SK-N-SH treated with all-trans-retinoic acid at 6 μM for 48 hours (cell line): Measurements from ENCODE around the gene MYBPC3.

Experiments
- BACH2 ChIP-seq: fragments of 250-450 bp; sonication (Bioruptor Pico); IDR thresholded peaks from 2 replicates; pipeline ENCODE4 v1.9.0; 2021; ENCODE audit warnings: mild to moderate bottlenecking, borderline replicate concordance
- ESRRG ChIP-seq: fragments of 250-450 bp; sonication (Bioruptor Pico); IDR thresholded peaks from 2 replicates; pipeline ENCODE4 v1.6.1; 2021; ENCODE audit warnings: mild to moderate bottlenecking
- PPARA ChIP-seq: fragments of 250-450 bp; sonication (Bioruptor Pico); IDR thresholded peaks from 2 replicates; pipeline ENCODE4 v1.5.0; 2020; ENCODE audit warnings: mild to moderate bottlenecking, borderline replicate concordance
- RARB ChIP-seq: fragments of 250-450 bp; sonication (Bioruptor Pico); IDR thresholded peaks from 2 replicates; pipeline ENCODE4 v1.8.0; 2021; ENCODE audit warnings: mild to moderate bottlenecking, moderate library complexity
- SNAI2 ChIP-seq: fragments of 250-450 bp; sonication (Bioruptor Pico); IDR thresholded peaks from 2 replicates; pipeline ENCODE4 v1.5.0; 2020; ENCODE audit warnings: mild to moderate bottlenecking, moderate library complexity
- TCF4 ChIP-seq: fragments of 250-450 bp; sonication (Bioruptor Pico); IDR thresholded peaks from 2 replicates; pipeline ENCODE4 v1.8.0; 2021; ENCODE audit warnings: mild to moderate bottlenecking, moderate library complexity, borderline replicate concordance
- TOX ChIP-seq: fragments of 250-450 bp; sonication (Bioruptor Pico); IDR thresholded peaks from 2 replicates; pipeline ENCODE4 v1.8.0; 2021; ENCODE audit warnings: mild to moderate bottlenecking, moderate library complexity, borderline replicate concordance
- ZC3H10 ChIP-seq: fragments of 250-450 bp; sonication (Bioruptor Pico); IDR thresholded peaks from 2 replicates; pipeline ENCODE4 v1.5.1; 2021; ENCODE audit warnings: mild to moderate bottlenecking, moderate library complexity
- ZFP30 ChIP-seq: fragments of 450-650 bp; formaldehyde crosslinking; IDR thresholded peaks from 2 replicates; pipeline ENCODE4 v1.5.0; 2022; ENCODE audit warnings: mild to moderate bottlenecking, moderate library complexity
- ZNF565 ChIP-seq: fragments of 450-650 bp; formaldehyde crosslinking; conservative IDR thresholded peaks from 2 replicates; pipeline ENCODE4 v1.5.0; 2020; ENCODE audit warnings: low read depth, mild to moderate bottlenecking, moderate library complexity
- TF ChIP-seq, protein P1 (sequence below): fragments of 250-450 bp; sonication (Bioruptor Pico); IDR thresholded peaks from 2 replicates; pipeline ENCODE4 v1.8.0; 2020; ENCODE audit warnings: mild to moderate bottlenecking, moderate library complexity, borderline replicate concordance
- TF ChIP-seq, protein P2 (sequence below): fragments of 250-450 bp; sonication (Bioruptor Pico); IDR thresholded peaks from 2 replicates; pipeline ENCODE4 v1.5.1; 2020; ENCODE audit warnings: low read depth, mild to moderate bottlenecking, moderate library complexity

DNA sequence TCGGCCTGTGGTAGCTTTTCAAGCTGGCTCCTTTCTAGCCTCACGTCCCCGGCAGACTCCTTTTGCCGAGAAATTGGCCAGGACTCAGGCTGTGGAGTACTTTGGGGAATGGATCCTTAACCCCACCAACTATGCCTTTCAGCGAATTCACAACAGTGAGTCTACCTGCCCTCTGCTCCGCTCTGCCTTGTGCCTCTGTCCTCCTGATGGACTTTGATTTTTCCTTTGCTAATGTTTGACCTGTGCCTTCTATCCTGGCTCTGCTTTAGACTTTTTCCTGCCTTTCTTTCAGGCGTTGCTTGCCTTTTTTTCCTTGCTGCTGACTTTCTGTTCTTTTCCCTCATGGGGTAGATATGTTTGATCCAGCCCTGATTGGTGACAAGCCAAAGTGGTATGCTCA, 70.0 kb downstream of the MYBPC3 start:
- no peak for TF ChIP-seq TCF4 (CRISPR knock-in tag)
- TF ChIP-seq ZC3H10 (CRISPR knock-in tag), result no peak
- TF ChIP-seq RARB (CRISPR knock-in tag), result no peak
- no peak for TF ChIP-seq BACH2 (CRISPR knock-in tag)
- TF ChIP-seq, protein P1, sequence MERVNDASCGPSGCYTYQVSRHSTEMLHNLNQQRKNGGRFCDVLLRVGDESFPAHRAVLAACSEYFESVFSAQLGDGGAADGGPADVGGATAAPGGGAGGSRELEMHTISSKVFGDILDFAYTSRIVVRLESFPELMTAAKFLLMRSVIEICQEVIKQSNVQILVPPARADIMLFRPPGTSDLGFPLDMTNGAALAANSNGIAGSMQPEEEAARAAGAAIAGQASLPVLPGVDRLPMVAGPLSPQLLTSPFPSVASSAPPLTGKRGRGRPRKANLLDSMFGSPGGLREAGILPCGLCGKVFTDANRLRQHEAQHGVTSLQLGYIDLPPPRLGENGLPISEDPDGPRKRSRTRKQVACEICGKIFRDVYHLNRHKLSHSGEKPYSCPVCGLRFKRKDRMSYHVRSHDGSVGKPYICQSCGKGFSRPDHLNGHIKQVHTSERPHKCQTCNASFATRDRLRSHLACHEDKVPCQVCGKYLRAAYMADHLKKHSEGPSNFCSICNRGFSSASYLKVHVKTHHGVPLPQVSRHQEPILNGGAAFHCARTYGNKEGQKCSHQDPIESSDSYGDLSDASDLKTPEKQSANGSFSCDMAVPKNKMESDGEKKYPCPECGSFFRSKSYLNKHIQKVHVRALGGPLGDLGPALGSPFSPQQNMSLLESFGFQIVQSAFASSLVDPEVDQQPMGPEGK (CRISPR knock-in tag), result no peak
- TF ChIP-seq ESRRG, result no peak
- no peak for TF ChIP-seq TOX (CRISPR knock-in tag)
- TF ChIP-seq ZNF565, result no peak
- TF ChIP-seq, protein P2, sequence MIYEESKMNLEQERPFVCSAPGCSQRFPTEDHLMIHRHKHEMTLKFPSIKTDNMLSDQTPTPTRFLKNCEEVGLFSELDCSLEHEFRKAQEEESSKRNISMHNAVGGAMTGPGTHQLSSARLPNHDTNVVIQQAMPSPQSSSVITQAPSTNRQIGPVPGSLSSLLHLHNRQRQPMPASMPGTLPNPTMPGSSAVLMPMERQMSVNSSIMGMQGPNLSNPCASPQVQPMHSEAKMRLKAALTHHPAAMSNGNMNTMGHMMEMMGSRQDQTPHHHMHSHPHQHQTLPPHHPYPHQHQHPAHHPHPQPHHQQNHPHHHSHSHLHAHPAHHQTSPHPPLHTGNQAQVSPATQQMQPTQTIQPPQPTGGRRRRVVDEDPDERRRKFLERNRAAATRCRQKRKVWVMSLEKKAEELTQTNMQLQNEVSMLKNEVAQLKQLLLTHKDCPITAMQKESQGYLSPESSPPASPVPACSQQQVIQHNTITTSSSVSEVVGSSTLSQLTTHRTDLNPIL (CRISPR knock-in tag), result no peak
- TF ChIP-seq ZFP30 (CRISPR knock-in tag), result no peak
- no peak for TF ChIP-seq SNAI2 (CRISPR knock-in tag)
- no peak for TF ChIP-seq PPARA
